Neuronal stem cell (in vitro differentiated cells): ENCODE measurements around the gene CD36.

Experiments used
- DNase-seq: peaks from one replicate; pipeline ENCODE4 v3.0.0-alpha.2; 2013; ENCODE audit warnings: low spot score
- H2AFZ ChIP-seq: one replicate; pipeline ENCODE4 v1.6.1; 2013; ENCODE audit warnings: mild to moderate bottlenecking, low read length, inconsistent platforms
- H2AK5ac ChIP-seq: 2 replicates; pipeline ENCODE4 v1.6.1; 2013; ENCODE audit warnings: low read depth, mild to moderate bottlenecking, inconsistent platforms, low read length, moderate library complexity, mixed read lengths
- H2BK120ac ChIP-seq: 2 replicates; pipeline ENCODE4 v1.6.1; 2013; ENCODE audit warnings: low read depth, mild to moderate bottlenecking, inconsistent platforms, low read length, moderate library complexity, mixed read lengths
- H2BK12ac ChIP-seq: one replicate; pipeline ENCODE4 v1.6.1; 2013; ENCODE audit warnings: low read length, inconsistent platforms
- H2BK15ac ChIP-seq: 2 replicates; pipeline ENCODE4 v1.6.1; 2013; ENCODE audit warnings: mild to moderate bottlenecking, low read length, inconsistent platforms, mixed read lengths
- H2BK5ac ChIP-seq: one replicate; pipeline ENCODE4 v1.6.1; 2013; ENCODE audit warnings: inconsistent platforms, mild to moderate bottlenecking, low read length, moderate library complexity
- H3K14ac ChIP-seq: one replicate; pipeline ENCODE4 v1.6.1; 2013; ENCODE audit warnings: low read length, inconsistent platforms
- H3K18ac ChIP-seq: 2 replicates; pipeline ENCODE4 v1.6.1; 2013; ENCODE audit warnings: low read length, inconsistent platforms
- H3K23ac ChIP-seq: 2 replicates; pipeline ENCODE4 v1.6.1; 2013; ENCODE audit warnings: low read depth, mild to moderate bottlenecking, mixed read lengths, low read length, inconsistent platforms; ENCODE audit not compliant: poor library complexity
- H3K27ac ChIP-seq: replicated peaks from 3 replicates; pipeline ENCODE4 v1.5.1; 2013; ENCODE audit warnings: low read length, inconsistent platforms
- H3K27me3 ChIP-seq, 3 experiments: 2 replicates each; pipeline ENCODE4 v1.6.1; 2013; ENCODE audit warnings: low read length in 3 of 3, mild to moderate bottlenecking in 2 of 3, inconsistent platforms in 1 of 3, low read depth in 1 of 3, mixed read lengths in 1 of 3, moderate library complexity in 1 of 3; ENCODE audit not compliant: control insufficient read depth in 3 of 3, insufficient read depth in 3 of 3
- H3K36me3 ChIP-seq, 2 donors: replicated peaks in 1 of 2; 2 replicates each; pipeline ENCODE4 v1.6.1; 2013; ENCODE audit warnings: low read length in 2 of 2; ENCODE audit not compliant: control insufficient read depth in 2 of 2, insufficient read depth in 2 of 2
- H3K4ac ChIP-seq: 2 replicates; pipeline ENCODE4 v1.6.1; 2013; ENCODE audit warnings: inconsistent platforms, mild to moderate bottlenecking, low read length, moderate library complexity
- H3K4me1 ChIP-seq, 2 donors: 1 replicate in 1 of 2; 2 replicates in 1 of 2; pipeline ENCODE4 v1.6.1; 2013; ENCODE audit warnings: low read length in 2 of 2, low read depth in 1 of 2; ENCODE audit not compliant: control insufficient read depth in 2 of 2, insufficient read depth in 1 of 2
- H3K4me2 ChIP-seq: one replicate; pipeline ENCODE4 v1.6.1; 2013; ENCODE audit warnings: mild to moderate bottlenecking, low read length, inconsistent platforms; ENCODE audit not compliant: insufficient read depth, poor library complexity, severe bottlenecking
- H3K4me3 ChIP-seq, 2 donors: 2 replicates each; pipeline ENCODE4 v1.5.1; 2013; ENCODE audit warnings: low read length in 2 of 2, mild to moderate bottlenecking in 2 of 2, inconsistent platforms in 1 of 2, moderate library complexity in 1 of 2
- H3K79me1 ChIP-seq: one replicate; pipeline ENCODE4 v1.6.1; 2013; ENCODE audit warnings: low read depth, mild to moderate bottlenecking, inconsistent platforms, low read length, moderate library complexity
- H3K9ac ChIP-seq: one replicate; pipeline ENCODE4 v1.6.1; 2013; ENCODE audit warnings: mild to moderate bottlenecking, low read depth, low read length, inconsistent platforms; ENCODE audit not compliant: poor library complexity
- H3K9me3 ChIP-seq, 2 donors: replicated peaks in 1 of 2; 2 replicates each; pipeline versions ENCODE3 to v1.6.1; 2013; ENCODE audit warnings: low read length in 2 of 2, mild to moderate bottlenecking in 2 of 2, inconsistent platforms in 1 of 2, low read depth in 1 of 2, mixed read lengths in 1 of 2, moderate library complexity in 1 of 2; ENCODE audit not compliant: control insufficient read depth in 2 of 2, insufficient read depth in 1 of 2
- H4K8ac ChIP-seq: one replicate; pipeline ENCODE4 v1.6.1; 2013; ENCODE audit warnings: low read depth, mild to moderate bottlenecking, inconsistent platforms, low read length, moderate library complexity
- H4K91ac ChIP-seq: one replicate; pipeline ENCODE4 v1.6.1; 2013; ENCODE audit warnings: low read length, low read depth, mild to moderate bottlenecking, inconsistent platforms; ENCODE audit not compliant: poor library complexity
- WGBS, 2 donors: extraction: QIAGEN DNeasy Blood & Tissue Kit; methylation state at CpG; one replicate each; pipeline ENCODE4 v1.1.7; 2013; ENCODE audit warnings: missing lambda C conversion rate in 2 of 2, mixed read lengths in 1 of 2; ENCODE audit not compliant: insufficient read length in 2 of 2, insufficient replicate concordance in 1 of 2; ENCODE audit errors: extremely low coverage in 2 of 2; 5-methylcytosine and 5-hydroxymethylcytosine counted together

CD36 gene

GRCh38 chr7:80642871-80643270, 4.4 kb downstream of the CD36 start:
- Histone ChIP-seq H3K36me3 (no peaks in the 10 kb centered on the region), H3K4me2 (no peak overlapping the region), H3K27me3 (no peaks in the 10 kb centered on the region), H2BK15ac (no peak overlapping the region), H3K4me3 (no peak overlapping the region), H2AK5ac (no peak overlapping the region), H3K18ac (no peak overlapping the region), H3K27ac (no peak overlapping the region), H2BK120ac (no peak overlapping the region), H3K9ac (no peak overlapping the region), H2AFZ (no peak overlapping the region), H3K23ac (no peak overlapping the region), H3K14ac (no peak overlapping the region), H2BK5ac (no peak overlapping the region), H3K4ac (no peak overlapping the region), H4K91ac (no peak overlapping the region), H3K79me1 (no peaks in the 10 kb centered on the region), H3K4me1 (peaks cover 0 to 3% of the 10 kb centered on the region in 2 donors), H3K9me3 (no peaks in the 10 kb centered on the region), H2BK12ac (no peak overlapping the region), H4K8ac (no peak overlapping the region)
- no peak for DNase-seq
- WGBS, 2 donors, result no CpG with 5 or more reads among the region's 1 CpG

GRCh38 chr7:80643336-80643915, 5.0 kb downstream of the CD36 start:
- H3K79me1 ChIP-seq, result no peaks in the 10 kb centered on the region
- no peak overlapping the region for H3K27ac ChIP-seq
- WGBS, 2 donors, result no CpG with 5 or more reads among the region's 5 CpGs

GRCh38 chr7:80644054-80644453, 5.6 kb downstream of the CD36 start:
- no peak overlapping the region for H3K27ac ChIP-seq
- no CpG with 5 or more reads among the region's 1 CpG for WGBS, 2 donors

More at GRCh38 chr7:80643336-80643915, 5.0 kb downstream of the CD36 start:
- no peak overlapping the region for H2AK5ac ChIP-seq
- no peak overlapping the region for H3K4me3 ChIP-seq
- no peak for DNase-seq
- H4K91ac ChIP-seq, result no peak overlapping the region
- H2BK12ac ChIP-seq, result no peak overlapping the region
- H3K9me3 ChIP-seq, result no peaks in the 10 kb centered on the region
- H2AFZ ChIP-seq, result no peak overlapping the region
- no peak overlapping the region for H2BK5ac ChIP-seq
- no peak overlapping the region for H3K14ac ChIP-seq
- no peaks in the 10 kb centered on the region for H3K4me1 ChIP-seq
- no peak overlapping the region for H4K8ac ChIP-seq
- no peak overlapping the region for H2BK120ac ChIP-seq
- no peak overlapping the region for H3K4ac ChIP-seq
- H3K4me2 ChIP-seq, result no peak overlapping the region
- no peaks in the 10 kb centered on the region for H3K36me3 ChIP-seq
- H3K23ac ChIP-seq, result no peak overlapping the region
- H3K18ac ChIP-seq, result no peak overlapping the region
- H2BK15ac ChIP-seq, result no peak overlapping the region
- no peak overlapping the region for H3K9ac ChIP-seq
- H3K27me3 ChIP-seq, result no peaks in the 10 kb centered on the region

GRCh38 chr7:80646083-80646865, 7.8 kb downstream of the CD36 start:
- Histone ChIP-seq H3K23ac (no peak overlapping the region), H2BK120ac (no peak overlapping the region), H3K4me3 (no peak overlapping the region), H3K27me3 (no peaks in the 10 kb centered on the region), H4K8ac (no peak overlapping the region), H2BK12ac (no peak overlapping the region), H4K91ac (no peak overlapping the region), H2AK5ac (no peak overlapping the region), H3K27ac (no peak overlapping the region), H3K4me1 (no peaks in the 10 kb centered on the region), H3K4ac (no peak overlapping the region), H3K36me3 (no peaks in the 10 kb centered on the region), H2BK15ac (no peak overlapping the region), H2BK5ac (no peak overlapping the region), H3K4me2 (no peak overlapping the region), H3K18ac (no peak overlapping the region), H3K9me3 (no peaks in the 10 kb centered on the region), H3K14ac (no peak overlapping the region), H2AFZ (no peak overlapping the region), H3K79me1 (no peaks in the 10 kb centered on the region), H3K9ac (no peak overlapping the region)
- no peak for DNase-seq
- no CpG with 5 or more reads among the region's 9 CpGs for WGBS, 2 donors

More at GRCh38 chr7:80644054-80644453, 5.6 kb downstream of the CD36 start:
- H2BK15ac ChIP-seq, result no peak overlapping the region
- no peaks in the 10 kb centered on the region for H3K36me3 ChIP-seq
- H4K91ac ChIP-seq, result no peak overlapping the region
- H2BK5ac ChIP-seq, result no peak overlapping the region
- H3K23ac ChIP-seq, result no peak overlapping the region
- H3K79me1 ChIP-seq, result no peaks in the 10 kb centered on the region
- H3K18ac ChIP-seq, result no peak overlapping the region
- no peaks in the 10 kb centered on the region for H3K9me3 ChIP-seq
- no peak overlapping the region for H3K14ac ChIP-seq
- H2AFZ ChIP-seq, result no peak overlapping the region
- no peak overlapping the region for H2BK120ac ChIP-seq
- no peaks in the 10 kb centered on the region for H3K4me1 ChIP-seq
- no peak overlapping the region for H2BK12ac ChIP-seq
- DNase-seq, result no peak
- no peak overlapping the region for H3K4me2 ChIP-seq
- no peak overlapping the region for H3K4ac ChIP-seq
- H3K27me3 ChIP-seq, result no peaks in the 10 kb centered on the region
- no peak overlapping the region for H3K4me3 ChIP-seq
- no peak overlapping the region for H4K8ac ChIP-seq
- H3K9ac ChIP-seq, result no peak overlapping the region
- no peak overlapping the region for H2AK5ac ChIP-seq
